CD14-positive monocyte (primary cell): Measurements from ENCODE around the gene GRAMD2B. TPM values are rescaled to one million over a fixed set of nuclear protein-coding genes. Genes with fewer than 3 reads are reported as not detected.

Experiments used
- DNase-seq, 3 donors: peaks; one replicate each; pipeline ENCODE4 v3.0.0-alpha.2; 2011 to 2022
- H2AFZ ChIP-seq: 2 replicates; pipeline ENCODE4 v1.6.0; 2012; ENCODE audit warnings: mild to moderate bottlenecking, low read depth, low read length, inconsistent platforms; ENCODE audit not compliant: insufficient read depth, poor library complexity, severe bottlenecking
- H3K27ac ChIP-seq, 2 donors: 1 replicate in 1 of 2; 2 replicates in 1 of 2; pipeline ENCODE4 v1.5.1; 2012 to 2013; ENCODE audit warnings: low read length in 2 of 2, control low read depth in 1 of 2, inconsistent platforms in 1 of 2, low read depth in 1 of 2, mild to moderate bottlenecking in 1 of 2
- H3K27me3 ChIP-seq, 2 donors: one replicate each; pipeline versions ENCODE4 v1.6.0 to v1.6.1; 2011 to 2013; ENCODE audit warnings: low read length in 2 of 2; ENCODE audit not compliant: control insufficient read depth in 2 of 2, insufficient read depth in 2 of 2
- H3K36me3 ChIP-seq, 2 donors: replicated peaks in 1 of 2; 1 replicate in 1 of 2; 2 replicates in 1 of 2; pipeline versions ENCODE4 v1.5.1 to v1.6.1; 2012 to 2013; ENCODE audit warnings: low read length in 2 of 2, control low read depth in 1 of 2, inconsistent platforms in 1 of 2, mild to moderate bottlenecking in 1 of 2; ENCODE audit not compliant: insufficient read depth in 2 of 2, control insufficient read depth in 1 of 2
- H3K4me1 ChIP-seq, 2 donors: 1 replicate in 1 of 2; 2 replicates in 1 of 2; pipeline versions ENCODE4 v1.5.1 to v1.6.1; 2012 to 2013; ENCODE audit warnings: low read length in 2 of 2, control low read depth in 1 of 2, inconsistent platforms in 1 of 2, mild to moderate bottlenecking in 1 of 2, moderate library complexity in 1 of 2; ENCODE audit not compliant: insufficient read depth in 2 of 2, control insufficient read depth in 1 of 2
- H3K4me2 ChIP-seq: replicated peaks from 2 replicates; pipeline ENCODE3; 2012; ENCODE audit warnings: low read length, moderate library complexity, mild to moderate bottlenecking; ENCODE audit not compliant: poor library complexity, severe bottlenecking; ENCODE audit errors: extremely low read depth
- H3K4me3 ChIP-seq, 3 experiments: fragments of 200-600 bp in 1 of 3; sonication (generic) in 1 of 3; replicated peaks in 1 of 3; 1 replicate in 2 of 3; 2 replicates in 1 of 3; pipeline ENCODE4 v1.5.1; 2011 to 2013; ENCODE audit warnings: low read length in 3 of 3, mild to moderate bottlenecking in 3 of 3, control low read depth in 2 of 3, low read depth in 2 of 3, inconsistent platforms in 1 of 3, moderate library complexity in 1 of 3
- H3K79me2 ChIP-seq: 2 replicates; pipeline ENCODE4 v1.6.0; 2012; ENCODE audit warnings: mild to moderate bottlenecking, control low read depth, inconsistent platforms, low read length, moderate library complexity; ENCODE audit not compliant: insufficient read depth
- H3K9ac ChIP-seq: 2 replicates; pipeline ENCODE4 v1.6.0; 2017; ENCODE audit warnings: low read length, mild to moderate bottlenecking; ENCODE audit not compliant: insufficient read depth, poor library complexity, severe bottlenecking
- H3K9me3 ChIP-seq, 2 donors: replicated peaks in 1 of 2; 1 replicate in 1 of 2; 2 replicates in 1 of 2; pipeline versions ENCODE4 v1.5.1 to v1.6.1; 2012 to 2013; ENCODE audit warnings: low read length in 2 of 2, control low read depth in 1 of 2; ENCODE audit not compliant: control insufficient read depth in 1 of 2, insufficient read depth in 1 of 2
- H4K20me1 ChIP-seq: 2 replicates; pipeline ENCODE4 v1.6.0; 2012; ENCODE audit warnings: mild to moderate bottlenecking, low read length, control low read depth, moderate library complexity; ENCODE audit not compliant: insufficient read depth
- H3K27ac Mint-ChIP-seq, 7 donors: one replicate each; pipeline ENCODE4 v1.8.0; 2020; ENCODE audit warnings: mild to moderate bottlenecking in 7 of 7, mixed read lengths in 7 of 7, moderate library complexity in 6 of 7, inconsistent platforms in 2 of 7
- H3K27me3 Mint-ChIP-seq, 3 donors: one replicate each; pipeline ENCODE4 v1.8.0; 2021 to 2022; ENCODE audit warnings: low read depth in 3 of 3, mild to moderate bottlenecking in 3 of 3, mixed read lengths in 3 of 3, moderate library complexity in 3 of 3, inconsistent platforms in 1 of 3
- H3K36me3 Mint-ChIP-seq, 2 donors: one replicate each; pipeline ENCODE4 v1.8.0; 2020; ENCODE audit warnings: mixed read lengths in 2 of 2, inconsistent platforms in 1 of 2, mild to moderate bottlenecking in 1 of 2
- H3K4me1 Mint-ChIP-seq: one replicate; pipeline ENCODE4 v1.8.0; 2020; ENCODE audit warnings: mild to moderate bottlenecking, mixed read lengths
- H3K4me3 Mint-ChIP-seq, 2 donors: one replicate each; pipeline ENCODE4 v1.8.0; 2020; ENCODE audit warnings: mild to moderate bottlenecking in 2 of 2, mixed read lengths in 2 of 2, moderate library complexity in 1 of 2
- H3K9me3 Mint-ChIP-seq, 7 donors: one replicate each; pipeline ENCODE4 v1.8.0; 2020 to 2022; ENCODE audit warnings: mixed read lengths in 7 of 7, mild to moderate bottlenecking in 6 of 7, moderate library complexity in 6 of 7, inconsistent platforms in 2 of 7
- CTCF ChIP-seq: fragments of 200-600 bp; IDR thresholded peaks from one replicate; pipeline ENCODE4 v1.8.0; 2022; ENCODE audit warnings: antibody characterized with exemption, mild to moderate bottlenecking
- WGBS: methylation state at CpG from one replicate; pipeline ENCODE4 v1.1.5; 2013; ENCODE audit warnings: missing lambda C conversion rate; ENCODE audit not compliant: insufficient coverage; 5-methylcytosine and 5-hydroxymethylcytosine counted together
- intact Hi-C, 2 donors: fragments of 100-400 bp; cut with micrococcal nuclease; formaldehyde crosslinking; loops; one replicate each; pipeline versions ENCODE4 v1.15.0 to v1.15.1; 2023
- polyA plus RNA-seq, 3 donors: library from polyadenylated mRNA; depleted of rRNA in 1 of 3; unstranded in 2 of 3; stranded (reverse) in 1 of 3; fragments of 300-500 nt in 2 of 3; fragments of >200 nt in 1 of 3; fragmentation: Illumina TruSeq in 2 of 3; gene quantifications; 1 replicate in 2 of 3; 2 replicates in 1 of 3; pipeline ENCODE4 v1.2.3, GENCODE V29; 2012 to 2021

The GRAMD2B gene
- polyA plus RNA-seq, 3 donors = 0.79 to 1.2 (median 1.1) TPM

- no peaks in the 10 kb centered on the region for H3K79me2 ChIP-seq
- no peaks in the 10 kb centered on the region for H3K9me3 ChIP-seq
- no peaks in the 10 kb centered on the region for H4K20me1 ChIP-seq
- H3K9ac ChIP-seq = no peak overlapping the region
- intact Hi-C loops = no loop called here
- H3K4me2 ChIP-seq = no peak overlapping the region
- DNase-seq = no peak
- Mint-ChIP-seq H3K27ac (no peak overlapping the region), H3K9me3 (peaks cover 0 to 5% (median 0%) of the 10 kb centered on the region in 7 donors), H3K27me3 (peaks cover 3 to 6% (median 5%) of the 10 kb centered on the region in 3 donors), H3K4me3 (no peak overlapping the region), H3K36me3 (no peaks in the 10 kb centered on the region), H3K4me1 (peaks cover 6% of the 10 kb centered on the region)
- no peak overlapping the region for H3K4me3 ChIP-seq
- H3K4me1 ChIP-seq = peaks cover 4 to 5% of the 10 kb centered on the region in 2 donors
- no peak overlapping the region for H2AFZ ChIP-seq
- H3K27ac ChIP-seq = no peak overlapping the region
- TF ChIP-seq CTCF = no peak
- H3K27me3 ChIP-seq = no peaks in the 10 kb centered on the region
- H3K36me3 ChIP-seq = no peaks in the 10 kb centered on the region
- WGBS = no CpG with 5 or more reads among the region's 1 CpG
These were observed 103.9 kb downstream of the GRAMD2B start for GRCh38 chr5:126527158-126527557.

GRCh38 chr5:126527892-126528291 is 104.7 kb downstream of the GRAMD2B start:
- H3K36me3 Mint-ChIP-seq = no peaks in the 10 kb centered on the region
- Histone ChIP-seq H3K27ac (no peak overlapping the region), H3K9me3 (no peaks in the 10 kb centered on the region), H2AFZ (no peak overlapping the region), H3K9ac (no peak overlapping the region), H3K27me3 (no peaks in the 10 kb centered on the region), H4K20me1 (no peaks in the 10 kb centered on the region), H3K36me3 (no peaks in the 10 kb centered on the region), H3K4me1 (peaks cover 4 to 5% of the 10 kb centered on the region in 2 donors), H3K4me2 (no peak overlapping the region), H3K79me2 (no peaks in the 10 kb centered on the region), H3K4me3 (no peak overlapping the region)
- no peak for TF ChIP-seq CTCF
- no peak overlapping the region for H3K27ac Mint-ChIP-seq
- H3K4me1 Mint-ChIP-seq = peaks cover 6% of the 10 kb centered on the region
- intact Hi-C loops = no loop called here
- peaks cover 0 to 5% (median 0%) of the 10 kb centered on the region in 7 donors for H3K9me3 Mint-ChIP-seq
- H3K4me3 Mint-ChIP-seq = no peak overlapping the region
- no peak for DNase-seq
- peaks cover 3 to 6% (median 5%) of the 10 kb centered on the region in 3 donors for H3K27me3 Mint-ChIP-seq
